Stomach smooth muscle (tissue), 2 donors: ENCODE measurements around the gene PHRF1.

Experiments used
- H3K27ac ChIP-seq: one replicate; pipeline ENCODE4 v1.7.0; 2013; ENCODE audit warnings: mild to moderate bottlenecking, low read length, inconsistent platforms
- H3K27me3 ChIP-seq, 2 donors: one replicate each; pipeline ENCODE4 v1.7.0; 2013; ENCODE audit warnings: low read length in 2 of 2; ENCODE audit not compliant: insufficient read depth in 2 of 2, control insufficient read depth in 1 of 2
- H3K36me3 ChIP-seq, 2 donors: one replicate each; pipeline ENCODE4 v1.7.0; 2013; ENCODE audit warnings: low read length in 2 of 2; ENCODE audit not compliant: control insufficient read depth in 2 of 2, insufficient read depth in 2 of 2
- H3K4me1 ChIP-seq: one replicate; pipeline ENCODE4 v1.7.0; 2013; ENCODE audit warnings: low read length; ENCODE audit not compliant: control insufficient read depth, insufficient read depth
- H3K4me3 ChIP-seq, 2 donors: one replicate each; pipeline ENCODE4 v1.7.0; 2013; ENCODE audit warnings: low read length in 2 of 2
- H3K9ac ChIP-seq, 2 donors: one replicate each; pipeline ENCODE4 v1.7.0; 2013; ENCODE audit warnings: low read length in 2 of 2, mild to moderate bottlenecking in 1 of 2
- H3K9me3 ChIP-seq, 2 donors: one replicate each; pipeline ENCODE4 v1.7.0; 2013; ENCODE audit warnings: low read length in 2 of 2; ENCODE audit not compliant: control insufficient read depth in 2 of 2
- donor health status: healthy.
- donor health status: Pancreatic carcinoma.

PHRF1 gene

GRCh38 chr11:618856-619627 is 42.8 kb downstream of the PHRF1 start:
- Histone ChIP-seq H3K27ac (no peak overlapping the region), H3K27me3 (no peaks in the 10 kb centered on the region), H3K9ac (no peak overlapping the region), H3K36me3 (no peaks in the 10 kb centered on the region), H3K9me3 (no peaks in the 10 kb centered on the region), H3K4me1 (peaks cover 11% of the 10 kb centered on the region), H3K4me3 (no peak overlapping the region)

GRCh38 chr11:619628-620050 is 43.4 kb downstream of the PHRF1 start:
- peaks cover 8% of the 10 kb centered on the region for H3K4me1 ChIP-seq
- H3K27me3 ChIP-seq, result no peaks in the 10 kb centered on the region
- no peak overlapping the region for H3K4me3 ChIP-seq
- no peak overlapping the region for H3K27ac ChIP-seq
- H3K36me3 ChIP-seq, result no peaks in the 10 kb centered on the region
- H3K9ac ChIP-seq, result no peak overlapping the region
- H3K9me3 ChIP-seq, result no peaks in the 10 kb centered on the region

GRCh38 chr11:620201-620600 is 43.9 kb downstream of the PHRF1 start:
- H3K27ac ChIP-seq, result no peak overlapping the region
- H3K9me3 ChIP-seq, result no peaks in the 10 kb centered on the region
- no peak overlapping the region for H3K9ac ChIP-seq
- no peaks in the 10 kb centered on the region for H3K36me3 ChIP-seq
- H3K4me3 ChIP-seq, result no peak overlapping the region
- H3K27me3 ChIP-seq, result no peaks in the 10 kb centered on the region
- peaks cover 2% of the 10 kb centered on the region for H3K4me1 ChIP-seq

GRCh38 chr11:620935-621814 is 44.9 kb downstream of the PHRF1 start:
- H3K4me3 ChIP-seq, result no peak overlapping the region
- H3K9me3 ChIP-seq, result no peaks in the 10 kb centered on the region
- H3K27me3 ChIP-seq, result peaks cover 0 to 3% of the 10 kb centered on the region in 2 donors
- no peaks in the 10 kb centered on the region for H3K36me3 ChIP-seq
- no peak overlapping the region for H3K9ac ChIP-seq
- no peaks in the 10 kb centered on the region for H3K4me1 ChIP-seq
- no peak overlapping the region for H3K27ac ChIP-seq

- H3K9ac ChIP-seq, result no peak overlapping the region
- no peaks in the 10 kb centered on the region for H3K36me3 ChIP-seq
- H3K4me3 ChIP-seq, result no peak overlapping the region
- peaks cover 0 to 3% of the 10 kb centered on the region in 2 donors for H3K27me3 ChIP-seq
- no peak overlapping the region for H3K27ac ChIP-seq
- no peaks in the 10 kb centered on the region for H3K9me3 ChIP-seq
- no peaks in the 10 kb centered on the region for H3K4me1 ChIP-seq
Observed at GRCh38 chr11:621838-622237, 45.6 kb downstream of the PHRF1 start.

GRCh38 chr11:623349-623869 is 47.1 kb downstream of the PHRF1 start:
- Histone ChIP-seq H3K9ac (no peak overlapping the region), H3K4me3 (no peak overlapping the region), H3K4me1 (no peaks in the 10 kb centered on the region), H3K36me3 (no peaks in the 10 kb centered on the region), H3K9me3 (no peaks in the 10 kb centered on the region), H3K27me3 (peaks cover 0 to 3% of the 10 kb centered on the region in 2 donors), H3K27ac (no peak overlapping the region)

GRCh38 chr11:623999-624704 is 47.9 kb downstream of the PHRF1 start:
- Histone ChIP-seq H3K9ac (no peak overlapping the region), H3K4me1 (peaks cover 5% of the 10 kb centered on the region), H3K27ac (no peak overlapping the region), H3K27me3 (peaks cover 0 to 3% of the 10 kb centered on the region in 2 donors), H3K9me3 (no peaks in the 10 kb centered on the region), H3K4me3 (no peak overlapping the region), H3K36me3 (no peaks in the 10 kb centered on the region)

- H3K9ac ChIP-seq, result no peak within 1 kb of the TSS
- H3K9me3 ChIP-seq, result no peaks in the 10 kb centered on the region
- H3K4me3 ChIP-seq, result no peak within 1 kb of the TSS
- no peak within 1 kb of the TSS for H3K27ac ChIP-seq
- H3K36me3 ChIP-seq, result no peaks in the 10 kb centered on the region
- peaks cover 5% of the 10 kb centered on the region for H3K4me1 ChIP-seq
- H3K27me3 ChIP-seq, result peaks cover 0 to 3% of the 10 kb centered on the region in 2 donors
Observed at GRCh38 chr11:624705-625635, 48.7 kb downstream of the PHRF1 start, which contains the start of gene CDHR5. Gene CDHR5 (minus strand): TSS chr11:624955. CDS start chr11:624902, 53 bp downstream.

- peaks cover 5% of the 10 kb centered on the region for H3K4me1 ChIP-seq
- no peaks in the 10 kb centered on the region for H3K9me3 ChIP-seq
- no peaks in the 10 kb centered on the region for H3K36me3 ChIP-seq
- no peak overlapping the region for H3K9ac ChIP-seq
- peaks cover 0 to 3% of the 10 kb centered on the region in 2 donors for H3K27me3 ChIP-seq
- no peak overlapping the region for H3K27ac ChIP-seq
- no peak overlapping the region for H3K4me3 ChIP-seq
Observed at GRCh38 chr11:625636-626268, 49.5 kb downstream of the PHRF1 start.
